HepG2 (cell line): ENCODE data around the gene C14orf119. TPM values are rescaled to one million over a fixed set of nuclear protein-coding genes. Genes with fewer than 3 reads are reported as not detected.

Source experiments
- ATAC-seq: fragments of 200-7000 bp; cut with Tn5 transposase; 3 replicates; pipeline ENCODE4 v1.9.1; 2020; ENCODE audit warnings: mild to moderate bottlenecking, moderate library complexity
- BruUV-seq: library from RNA; stranded (reverse); fragments of 400-500 nt; replicated peaks from 2 replicates; lab custom pipeline; 2021; lab: Mats Ljungman, UMichigan
- CTCF ChIA-PET: fragments of 300-600 bp; formaldehyde crosslinking; extraction: SDS; loops from one replicate; lab custom pipeline; 2021; ENCODE audit warnings: low total read pairs, inconsistent platforms, low intra/inter-chr PET ratio; lab: Yijun Ruan, JAX
- POLR2A ChIA-PET: fragments of 350-600 bp; sonication (Branson Sonifier 250); formaldehyde crosslinking; loops from one replicate; lab custom pipeline; 2020; ENCODE audit warnings: antibody characterized with exemption, inconsistent platforms; lab: Yijun Ruan, JAX
- DNase-seq: peaks from one replicate; pipeline ENCODE4 v3.0.0-alpha.2; 2015; ENCODE audit warnings: low spot score
- FAIRE-seq: peaks from 3 replicates; lab custom pipeline; 2011; peaks lifted over from hg19 to GRCh38; lab: Jason Lieb, UNC
- H2AFZ ChIP-seq: one replicate; pipeline ENCODE4 v1.6.1; 2011; ENCODE audit warnings: low read length, inconsistent platforms
- H3K27ac ChIP-seq: fragments of 300-600 bp; 3 replicates; pipeline ENCODE4 v1.8.0; 2011; ENCODE audit warnings: mixed run types, mild to moderate bottlenecking, mixed read lengths, low read length, inconsistent platforms; ENCODE audit not compliant: insufficient read depth; ENCODE audit errors: extremely low read length
- H3K27me3 ChIP-seq, 2 experiments: fragments of 200-600 bp in 1 of 2; 2 replicates in 1 of 2; 3 replicates in 1 of 2; pipeline versions ENCODE4 v1.6.0 to v1.8.0; 2011; ENCODE audit warnings: low read length in 2 of 2, mild to moderate bottlenecking in 2 of 2, moderate library complexity in 2 of 2, inconsistent platforms in 1 of 2; ENCODE audit not compliant: insufficient read depth in 2 of 2, control insufficient read depth in 1 of 2
- H3K36me3 ChIP-seq, 2 experiments: fragments of 200-600 bp in 1 of 2; replicated peaks in 1 of 2; 2 replicates in 1 of 2; 3 replicates in 1 of 2; pipeline versions ENCODE4 v1.5.1 to v1.8.0; 2011; ENCODE audit warnings: low read length in 2 of 2, inconsistent platforms in 1 of 2; ENCODE audit not compliant: insufficient read depth in 2 of 2, control insufficient read depth in 1 of 2
- H3K4me1 ChIP-seq: 2 replicates; pipeline ENCODE4 v1.5.1; 2012; ENCODE audit warnings: low read length, inconsistent platforms; ENCODE audit not compliant: insufficient read depth
- H3K4me2 ChIP-seq: 2 replicates; pipeline ENCODE4 v1.6.0; 2011; ENCODE audit warnings: low read depth, low read length, inconsistent platforms
- H3K4me3 ChIP-seq, 3 experiments: fragments of 200-600 bp in 1 of 3; sonication (generic), shearing (Covaris generic) in 1 of 3; replicated peaks in 1 of 3; 2 replicates each; pipeline ENCODE4 v1.5.1; 2011 to 2016; ENCODE audit warnings: low read length in 3 of 3, inconsistent platforms in 2 of 3, low read depth in 2 of 3, mild to moderate bottlenecking in 2 of 3, control low read depth in 1 of 3, mixed read lengths in 1 of 3; ENCODE audit not compliant: insufficient read depth in 1 of 3
- H3K79me2 ChIP-seq: one replicate; pipeline ENCODE4 v1.6.1; 2011; ENCODE audit warnings: low read length, inconsistent platforms; ENCODE audit not compliant: insufficient read depth
- H3K9ac ChIP-seq: 2 replicates; pipeline ENCODE4 v1.6.0; 2011; ENCODE audit warnings: mild to moderate bottlenecking, low read depth, low read length, inconsistent platforms; ENCODE audit not compliant: insufficient read depth
- H3K9me3 ChIP-seq: 2 replicates; pipeline ENCODE4 v1.5.1; 2012; ENCODE audit warnings: mild to moderate bottlenecking, low read length
- H4K20me1 ChIP-seq: 2 replicates; pipeline ENCODE4 v1.6.0; 2011; ENCODE audit warnings: inconsistent platforms, mild to moderate bottlenecking, low read length, moderate library complexity; ENCODE audit not compliant: insufficient read depth
- BHLHE40 ChIP-seq: IDR thresholded peaks from 2 replicates; pipeline ENCODE4 v1.6.1; 2011; ENCODE audit warnings: low read length, improper control_type of control experiment
- CBX2 ChIP-seq, 2 experiments: fragments of 200-600 bp in 1 of 2; sonication (generic); formaldehyde crosslinking in 1 of 2; IDR thresholded peaks; 2 replicates each; pipeline versions ENCODE4 v1.7.0 to v1.8.1; 2018 to 2022; ENCODE audit warnings: low read depth in 2 of 2, low read length in 1 of 2, mild to moderate bottlenecking in 1 of 2, missing genetic modification reagents in 1 of 2
- HNRNPK ChIP-seq: fragments of 200-400 bp; formaldehyde crosslinking; IDR thresholded peaks from 2 replicates; pipeline ENCODE4 v1.6.1; 2018; ENCODE audit warnings: low read length, low read depth, moderate library complexity, mild to moderate bottlenecking; ENCODE audit not compliant: poor library complexity, severe bottlenecking
- KAT8 ChIP-seq: IDR thresholded peaks from 2 replicates; pipeline ENCODE4 v1.6.1; 2016; ENCODE audit warnings: missing genetic modification reagents, missing compliant biosample characterization
- KIAA2018 ChIP-seq: sonication (generic); formaldehyde crosslinking; IDR thresholded peaks from 2 replicates; pipeline ENCODE4 v1.5.0; 2020; ENCODE audit warnings: mild to moderate bottlenecking, missing genetic modification reagents, borderline replicate concordance
- NONO ChIP-seq, 2 experiments: fragments of 450-650 bp in 1 of 2; sonication (generic) in 1 of 2; formaldehyde crosslinking in 1 of 2; IDR thresholded peaks in 1 of 2; conservative IDR thresholded peaks in 1 of 2; 2 replicates each; pipeline versions ENCODE4 v1.6.1 to v1.8.0; 2017 to 2022; ENCODE audit warnings: mild to moderate bottlenecking in 1 of 2, missing genetic modification reagents in 1 of 2, moderate library complexity in 1 of 2
- PCBP2 ChIP-seq: fragments of 200-400 bp; formaldehyde crosslinking; optimal IDR thresholded peaks from 2 replicates; pipeline ENCODE3; 2018; ENCODE audit warnings: low read length, low read depth; ENCODE audit not compliant: poor library complexity, severe bottlenecking
- SRSF9 ChIP-seq: fragments of 200-400 bp; formaldehyde crosslinking; IDR thresholded peaks from 2 replicates; pipeline ENCODE4 v1.6.1; 2018; ENCODE audit warnings: borderline replicate concordance, mild to moderate bottlenecking, low read depth, low read length; ENCODE audit not compliant: insufficient read depth, poor library complexity, severe bottlenecking
- TFAP4 ChIP-seq: sonication (generic); IDR thresholded peaks from 2 replicates; pipeline ENCODE4 v1.6.1; 2016; ENCODE audit warnings: low read depth, borderline replicate concordance
- ZBTB7A ChIP-seq: sonication (generic); formaldehyde crosslinking; IDR thresholded peaks from 2 replicates; pipeline ENCODE4 v1.8.0; 2022; ENCODE audit warnings: mild to moderate bottlenecking, missing genetic modification reagents
- ZKSCAN8 ChIP-seq: IDR thresholded peaks from 2 replicates; pipeline ENCODE4 v1.6.1; 2016; ENCODE audit warnings: borderline replicate concordance, missing genetic modification reagents, missing compliant biosample characterization
- ZNF597 ChIP-seq: sonication (generic); formaldehyde crosslinking; IDR thresholded peaks from 2 replicates; pipeline ENCODE4 v1.5.0; 2020; ENCODE audit warnings: missing genetic modification reagents
- ZNF746 ChIP-seq: sonication (generic); formaldehyde crosslinking; IDR thresholded peaks from 2 replicates; pipeline ENCODE4 v1.8.0; 2022; ENCODE audit warnings: mild to moderate bottlenecking, missing genetic modification reagents
- WGBS: methylation state at CpG from one replicate; pipeline ENCODE4 v1.1.6; 2017; ENCODE audit warnings: low lambda C conversion rate; 5-methylcytosine and 5-hydroxymethylcytosine counted together
- in situ Hi-C: cut with HindIII; loops from 2 replicates; pipeline ENCODE4 v1.10.0; 2017; ENCODE audit warnings: low pct_unique_long_range_greater_than_20kb; ENCODE audit not compliant: extremely low pct_ligation_motif_present
- intact Hi-C: fragments of 100-400 bp; cut with micrococcal nuclease; formaldehyde crosslinking; loops from one replicate; pipeline ENCODE4 v1.10.0; 2022; ENCODE audit not compliant: unreplicated experiment
- polyA plus RNA-seq, 8 experiments: library from polyadenylated mRNA; depleted of rRNA in 3 of 8; stranded (reverse) in 7 of 8; unstranded in 1 of 8; fragments of >200 nt; fragmentation: Illumina TruSeq in 4 of 8; extraction: Trizol in 4 of 8; gene quantifications; 2 replicates each; pipeline versions ENCODE4 v1.2.1 to v1.2.3, GENCODE V29; 2011 to 2016; ENCODE audit warnings: low read depth in 4 of 8, missing spikeins in 1 of 8, mixed read lengths in 1 of 8; ENCODE audit not compliant: insufficient read depth in 1 of 8
- total RNA-seq, 5 experiments: library from RNA; depleted of rRNA; stranded (reverse); fragments of >200 nt; fragmentation: Illumina TruSeq; extraction: Trizol; gene quantifications; 2 replicates each; pipeline ENCODE4 v1.2.3, GENCODE V29; 2016; ENCODE audit warnings: low read depth in 1 of 5

Gene C14orf119
- total and polyA plus RNA-seq, 2 of the 13 experiments (the other 11 are each of a cell fraction or from before 2014, with no cell fraction given): 117 to 206 TPM

GRCh38 chr14:23109769-23110168 lies 14.5 kb downstream of the C14orf119 start:
- POLR2A ChIA-PET: interaction anchor here (1.6 to 6.6 kb wide), 2 partner anchors 15 to 38 kb away, joined by 3 to 66 read pairs; partner anchors contain the start of genes ACIN1 and C14orf119
- Histone ChIP-seq H3K4me3 (no peak overlapping the region), H2AFZ (no peak overlapping the region), H3K4me1 (peaks cover 41% of the 10 kb centered on the region), H3K4me2 (no peak overlapping the region), H3K9ac (no peak overlapping the region), H3K36me3 (no peaks in the 10 kb centered on the region), H3K79me2 (no peaks in the 10 kb centered on the region), H3K27me3 (peaks cover 22 to 58% of the 10 kb centered on the region in 2 experiments), H4K20me1 (no peaks in the 10 kb centered on the region), H3K27ac (no peak overlapping the region), H3K9me3 (no peaks in the 10 kb centered on the region)
- FAIRE-seq (no peak), ATAC-seq (no peak), DNase-seq (no peak)
- in situ Hi-C loops: loop anchor here (5.0 kb wide), 1 partner anchor 42 kb away; no protein-coding TSS in a partner anchor
- WGBS: 32% methylated on average over 1 of the region's 1 CpG
- CTCF ChIA-PET: interaction anchor here (1.1 to 2.8 kb wide), 5 partner anchors 11 to 123 kb away, joined by 3 to 30 read pairs (median 5); no protein-coding TSS in a partner anchor
- BruUV-seq: no TSS peak
- intact Hi-C loops: loop anchor here (1.0 kb wide), 2 partner anchors 32 to 40 kb away; no protein-coding TSS in a partner anchor
- TF ChIP-seq ZNF746 (CRISPR knock-in tag): no peak
- no peak for TF ChIP-seq PCBP2
- no peak for TF ChIP-seq CBX2 (IDR thresholded peaks at IDR 0.05; ENCODE audit: low read depth, low read length)
- TF ChIP-seq CBX2 (CRISPR knock-in tag; IDR thresholded peaks at IDR 0.05; ENCODE audit: low read depth): no peak
- TF ChIP-seq TFAP4: no peak
- TF ChIP-seq SRSF9: no peak
- TF ChIP-seq KAT8 (CRISPR knock-in tag): no peak
- no peak for TF ChIP-seq KIAA2018 (CRISPR knock-in tag)
- no peak for TF ChIP-seq BHLHE40
- no peak for TF ChIP-seq ZKSCAN8 (CRISPR knock-in tag)
- TF ChIP-seq ZNF597 (CRISPR knock-in tag): no peak
- no peak for TF ChIP-seq NONO (IDR thresholded peaks at IDR 0.05)
- TF ChIP-seq NONO (CRISPR knock-in tag; conservative IDR thresholded peaks at IDR 0.05): no peak
- TF ChIP-seq HNRNPK: no peak
- TF ChIP-seq ZBTB7A: no peak
